NOMO-1 treated with DMSO at 0.1 percent for 48 hours (cell line): ENCODE measurements around the gene ALG2.
A peak's percentile ranks its signal among the peaks of the same experiment; 100 is the strongest.
"Not testable (repeated sequence)": the region's sequence is repeated elsewhere in the genome, so short reads cannot be mapped to it uniquely, and the experiment has no call there.

Source experiments
- DNase-seq: peaks from one replicate; lab custom pipeline; 2025; ENCODE audit not compliant: unreplicated experiment; lab: John Stamatoyannopoulos, UW

ALG2 gene

GRCh38 chr9:99238331-99238730 lies 16.6 kb upstream of the ALG2 start:
- DNase-seq, result no peak

DNA sequence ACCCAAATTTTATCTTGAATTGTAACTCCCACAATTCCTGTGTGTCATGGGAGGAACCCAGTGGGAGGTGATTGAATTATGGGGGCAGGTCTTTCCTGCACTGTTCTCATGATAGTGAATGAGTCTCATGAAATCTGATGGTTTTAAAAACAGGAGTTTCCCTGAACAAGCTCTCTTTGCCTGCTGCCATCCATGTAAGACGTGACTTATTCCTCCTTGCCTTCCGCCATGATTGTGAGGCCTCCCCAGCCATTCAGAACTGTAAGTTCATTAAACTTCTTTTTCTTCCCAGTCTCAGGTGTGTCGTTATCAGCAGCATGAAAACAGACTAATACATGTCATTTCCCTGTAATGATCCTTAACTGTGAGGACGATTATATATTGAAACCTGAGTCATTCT lies 16.1 kb upstream of the ALG2 start:
- not testable (repeated sequence) for DNase-seq

DNA sequence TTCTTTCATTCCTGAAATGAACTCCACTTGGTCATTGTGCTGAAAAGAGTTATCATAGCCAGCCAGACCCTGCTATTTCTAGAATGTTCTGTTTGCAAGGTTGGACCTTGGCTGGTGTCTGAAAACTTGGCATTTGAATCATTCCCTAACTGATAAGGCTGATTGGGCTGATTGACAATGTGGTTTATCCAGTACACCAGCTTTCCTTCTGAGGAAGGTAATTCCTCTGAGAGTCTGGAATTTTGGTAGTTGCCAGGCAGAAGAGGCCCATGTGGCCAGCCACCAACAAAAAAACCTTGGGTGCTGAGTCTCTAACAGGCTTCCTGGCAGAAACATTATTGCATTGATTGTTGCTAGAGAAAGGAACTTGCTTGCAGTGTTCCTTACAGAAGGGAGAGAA lies 15.6 kb upstream of the ALG2 start:
- DNase-seq, result no peak

- DNase-seq, result no peak
Observed at GRCh38 chr9:99235926-99236634, 14.3 kb upstream of the ALG2 start.

GRCh38 chr9:99235069-99235468 lies 13.3 kb upstream of the ALG2 start:
- DNase-seq, result no peak

DNA sequence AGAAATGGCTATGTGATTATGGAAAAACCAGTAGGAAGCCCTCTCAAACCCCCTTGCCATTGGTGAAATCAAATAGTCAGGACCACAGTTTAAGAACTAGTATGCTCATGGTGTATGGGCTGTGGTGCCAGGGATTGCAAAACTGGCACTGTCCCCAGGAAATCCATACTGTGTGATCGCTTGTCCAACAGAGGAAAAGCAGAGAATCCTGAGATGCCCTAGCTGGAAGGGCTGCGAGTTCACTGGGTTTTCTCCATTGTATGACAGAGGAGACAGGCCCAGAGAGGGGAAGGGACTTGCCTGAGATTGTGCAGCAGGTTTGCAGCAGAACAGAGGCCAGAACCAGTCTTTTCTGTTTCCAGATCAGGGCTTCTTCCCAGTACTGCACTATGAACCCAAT lies 12.9 kb upstream of the ALG2 start:
- no peak for DNase-seq

- no peak for DNase-seq
Observed at GRCh38 chr9:99231711-99232110, 10.0 kb upstream of the ALG2 start.

GRCh38 chr9:99230206-99230605 lies 8.5 kb upstream of the ALG2 start:
- no peak for DNase-seq

DNA sequence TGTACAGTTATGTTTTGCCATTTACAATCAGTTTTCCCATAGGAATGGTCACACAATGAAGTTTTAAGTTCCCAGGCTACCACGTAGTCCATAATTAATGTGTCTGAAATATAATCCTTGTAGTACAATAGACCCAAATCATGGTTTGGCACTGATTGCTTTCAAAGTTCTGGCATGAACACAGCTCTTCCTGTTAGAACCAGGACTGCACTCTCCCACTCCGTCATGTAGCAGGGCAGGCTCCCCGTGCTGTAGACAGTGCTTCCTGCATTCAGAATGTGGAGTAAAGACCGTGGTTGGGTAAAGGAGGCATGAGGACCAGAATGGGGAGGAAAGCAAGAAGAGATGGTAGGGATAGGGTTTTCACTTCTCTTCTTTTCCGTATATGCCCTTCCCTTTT lies 4.3 kb upstream of the ALG2 start:
- DNase-seq, result no peak

DNA sequence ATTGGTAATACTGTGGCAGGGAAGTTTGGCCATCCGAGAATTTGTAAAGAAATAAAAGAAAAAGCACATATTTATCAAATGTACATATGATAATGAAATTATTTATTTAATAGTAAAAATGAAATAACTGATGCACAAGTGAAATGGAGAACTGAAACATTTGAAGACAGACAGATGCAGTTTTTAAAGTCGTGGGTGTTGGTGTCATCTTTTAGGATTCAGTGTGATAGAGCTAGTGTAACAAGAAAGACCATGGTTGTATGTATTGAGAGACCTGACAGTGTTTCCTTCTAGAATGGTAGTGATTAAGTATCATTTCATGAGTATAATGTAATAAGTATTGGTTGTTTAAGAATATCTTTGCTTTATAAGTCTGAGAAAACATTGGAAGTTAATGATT lies 2.7 kb upstream of the ALG2 start:
- DNase-seq, result no peak

- DNase-seq, result no peak
Observed at GRCh38 chr9:99222416-99223270, 901 bp upstream of the ALG2 start.

DNA sequence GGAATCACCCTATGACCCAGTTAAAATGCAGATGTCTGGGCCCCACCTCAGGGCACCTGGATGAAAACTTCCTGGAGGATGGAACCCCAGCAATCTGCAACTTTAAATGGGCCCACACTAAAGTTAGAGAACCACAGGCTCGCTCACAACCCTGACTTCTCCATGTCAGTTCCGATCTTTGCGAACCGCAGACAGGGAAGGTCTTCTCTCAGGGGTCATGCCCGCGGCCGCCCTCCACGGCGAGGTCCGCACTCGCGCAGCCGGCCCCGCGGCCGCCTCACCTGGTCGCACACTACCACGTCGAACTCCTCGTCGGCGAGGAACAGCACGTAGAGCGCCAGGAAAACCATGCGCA lies 499 bp downstream of the ALG2 start:
- peak; percentile 44 for DNase-seq

DNA sequence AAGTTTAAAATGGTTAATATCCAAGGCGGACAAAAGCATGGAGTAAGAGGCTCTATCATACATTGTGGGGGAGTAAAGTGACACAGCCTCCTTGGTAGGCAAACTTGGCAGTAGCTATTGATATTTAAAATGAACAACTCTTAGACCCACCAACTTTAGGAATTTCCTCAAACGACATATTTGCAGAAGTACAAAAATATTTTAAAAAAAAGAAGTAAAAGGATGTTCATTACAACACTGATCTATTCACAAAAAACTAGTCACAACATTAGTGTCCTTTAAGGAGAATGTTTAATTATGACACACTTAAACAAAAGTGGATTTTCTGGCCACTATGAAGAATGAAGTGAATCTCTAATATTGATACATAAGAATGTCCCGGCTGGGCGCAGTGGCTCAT lies 1.7 kb downstream of the ALG2 start:
- DNase-seq, result no peak

GRCh38 chr9:99216073-99216472 lies 5.7 kb downstream of the ALG2 start:
- DNase-seq, result no peak

- DNase-seq, result peak; percentile 26
Observed at GRCh38 chr9:99213197-99213596, 8.5 kb downstream of the ALG2 start.

DNA sequence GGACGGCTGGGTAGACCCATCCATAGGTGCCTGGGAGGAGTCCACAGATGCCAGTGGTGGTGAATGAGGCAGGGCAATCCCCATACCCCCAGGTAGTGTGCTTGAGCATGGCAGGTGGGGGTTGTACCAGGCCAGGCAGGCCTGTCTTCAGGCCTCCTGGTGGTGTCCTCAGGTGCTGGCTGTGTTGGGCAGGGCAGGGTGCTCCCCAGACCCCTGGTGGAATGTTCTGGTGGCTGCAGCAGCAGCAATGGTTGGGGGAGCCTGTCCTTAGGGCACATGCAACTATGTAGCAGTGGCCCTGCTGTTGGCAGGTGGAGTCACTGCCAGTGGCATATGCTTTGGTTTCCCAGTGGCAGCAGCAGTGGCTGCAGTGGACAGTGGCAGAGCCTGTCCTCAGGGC lies 10.0 kb downstream of the ALG2 start:
- no peak for DNase-seq

- peak; percentile 53 for DNase-seq
Observed at GRCh38 chr9:99210572-99210971, 11.2 kb downstream of the ALG2 start.

DNA sequence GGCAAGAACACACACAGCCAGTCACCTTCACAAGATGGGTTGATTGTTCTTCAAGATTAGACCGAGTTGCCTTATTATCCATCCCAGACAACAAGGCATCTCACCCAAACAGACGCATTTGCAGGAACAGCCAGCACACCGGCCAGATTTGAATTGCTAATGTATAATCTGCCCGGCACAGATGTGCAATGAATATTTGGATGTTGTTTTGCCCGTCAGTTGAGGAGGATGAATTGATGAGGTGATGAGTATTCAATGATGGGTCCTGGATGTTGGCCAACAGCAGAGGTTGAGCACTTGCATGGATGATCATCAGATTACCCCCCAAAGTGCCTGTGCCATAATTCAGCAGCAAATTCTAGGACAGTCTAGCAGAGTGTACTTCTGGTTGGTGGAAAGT lies 20.1 kb downstream of the ALG2 start:
- no peak for DNase-seq

DNA sequence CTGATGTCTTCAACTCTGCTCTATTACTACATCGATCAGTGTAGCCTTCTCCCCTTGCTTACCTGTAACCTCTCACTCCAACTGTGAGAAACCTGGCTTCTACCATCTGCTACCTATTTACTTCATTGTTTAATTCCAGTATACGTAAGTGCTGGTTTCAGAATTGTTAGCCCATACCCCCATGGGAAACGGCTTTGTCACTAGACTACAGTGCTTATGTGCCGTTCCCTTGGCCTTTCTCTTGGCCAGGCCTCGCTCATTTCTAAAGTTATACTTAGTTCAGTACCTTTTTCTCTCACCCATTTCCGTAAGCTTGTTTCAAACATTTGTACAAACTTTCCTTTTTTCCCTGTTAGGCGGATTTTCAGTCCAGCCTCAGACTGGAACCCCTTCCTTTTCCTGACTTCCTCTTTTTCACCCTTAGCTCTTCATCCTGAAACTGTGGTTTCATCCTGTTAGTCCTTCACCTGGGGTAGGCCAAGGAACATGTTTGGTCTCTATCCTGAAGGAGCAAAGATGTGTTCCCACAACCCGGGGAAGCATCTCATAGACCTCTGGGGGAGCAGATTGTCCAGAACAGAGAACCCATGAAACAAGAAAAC lies 21.7 kb downstream of the ALG2 start:
- no peak for DNase-seq

GRCh38 chr9:99197987-99198386 lies 23.8 kb downstream of the ALG2 start:
- no peak for DNase-seq

DNA sequence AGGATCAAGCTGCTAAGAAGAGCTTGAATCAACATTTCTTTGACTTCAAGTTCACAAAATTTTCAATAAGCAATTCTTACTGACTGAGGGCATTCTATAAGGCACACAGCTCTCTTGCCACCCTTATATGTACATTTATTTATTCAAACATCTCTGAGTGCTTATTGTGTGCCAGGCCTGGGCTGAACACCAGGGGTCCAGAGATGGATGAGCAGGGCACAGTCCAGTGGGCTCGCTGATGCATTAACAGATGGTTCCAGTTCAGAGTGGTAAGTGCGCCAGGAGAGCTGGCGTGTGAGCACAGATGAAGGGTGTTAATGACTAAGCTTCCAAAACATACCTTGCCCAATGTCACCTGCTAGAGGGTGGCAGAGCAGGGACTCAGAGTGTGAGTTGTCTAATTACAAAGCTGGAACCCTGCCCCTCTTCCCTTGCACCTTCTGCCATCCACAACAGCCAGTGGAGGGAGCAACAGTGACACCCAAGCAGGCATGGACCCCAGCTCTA lies 24.6 kb downstream of the ALG2 start:
- DNase-seq, result no peak

DNA sequence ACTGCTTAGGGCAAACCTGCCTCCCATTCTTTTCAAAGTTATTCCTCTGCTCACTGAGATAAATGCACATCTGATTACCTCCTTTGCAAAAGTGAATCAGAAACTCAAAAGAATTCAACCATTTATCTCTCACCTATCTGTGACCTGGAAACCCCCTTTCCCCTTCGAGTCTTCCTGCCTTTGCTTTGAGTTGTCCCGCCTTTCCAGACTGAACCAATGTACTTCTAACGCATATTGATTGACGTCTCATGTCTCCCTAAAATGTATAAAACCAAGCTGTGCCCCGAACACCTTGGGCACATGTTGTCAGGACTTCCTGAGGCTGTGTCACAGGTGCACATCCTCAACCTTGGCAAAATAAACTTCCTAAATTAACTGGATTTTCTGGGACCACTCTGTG lies 25.3 kb downstream of the ALG2 start:
- DNase-seq, result not testable (repeated sequence)
